H1 (cell line): Measurements from ENCODE around the gene IRAG1. TPM values are rescaled to one million over a fixed set of nuclear protein-coding genes. Genes with fewer than 3 reads are reported as not detected.

Experiments
- CTCF ChIA-PET: fragments of 300-600 bp; sonication (Branson Sonifier 250); formaldehyde crosslinking; loops from one replicate; lab custom pipeline; 2021; ENCODE audit not compliant: partially characterized antibody; lab: Charles Lee
- POLR2A ChIA-PET: fragments of 300-600 bp; sonication (Branson Sonifier 250); formaldehyde crosslinking; loops from one replicate; lab custom pipeline; 2021; ENCODE audit warnings: inconsistent platforms; ENCODE audit not compliant: partially characterized antibody; lab: Charles Lee
- DNase-seq, 2 experiments: peaks; one replicate each; pipeline versions ENCODE4 v3.0.0 to v3.0.0-alpha.2; 2010 to 2022; ENCODE audit warnings: low spot score in 2 of 2, low read depth in 1 of 2, mixed read lengths in 1 of 2
- FAIRE-seq: peaks from 2 replicates; lab custom pipeline; 2011; peaks lifted over from hg19 to GRCh38; lab: Jason Lieb, UNC
- H2AFZ ChIP-seq: 2 replicates; pipeline ENCODE4 v1.8.1; 2012; ENCODE audit warnings: low read length, inconsistent platforms
- H2AK5ac ChIP-seq: 2 replicates; pipeline ENCODE4 v1.6.1; 2013; ENCODE audit warnings: low read depth, low read length
- H2BK120ac ChIP-seq: replicated peaks from 2 replicates; pipeline ENCODE3; 2013; ENCODE audit warnings: low read depth, low read length, inconsistent platforms
- H2BK12ac ChIP-seq: 2 replicates; pipeline ENCODE4 v1.6.1; 2013; ENCODE audit warnings: low read depth, low read length
- H2BK15ac ChIP-seq: 2 replicates; pipeline ENCODE4 v1.6.1; 2013; ENCODE audit warnings: low read length
- H2BK20ac ChIP-seq: 2 replicates; pipeline ENCODE4 v1.6.1; 2013; ENCODE audit warnings: low read length
- H2BK5ac ChIP-seq: 2 replicates; pipeline ENCODE4 v1.6.1; 2013; ENCODE audit warnings: low read depth, low read length
- H3K14ac ChIP-seq: 2 replicates; pipeline ENCODE4 v1.6.1; 2013; ENCODE audit warnings: inconsistent platforms; ENCODE audit not compliant: insufficient read length
- H3K18ac ChIP-seq: 2 replicates; pipeline ENCODE4 v1.6.1; 2013; ENCODE audit warnings: low read length; ENCODE audit errors: extremely low read depth
- H3K23ac ChIP-seq: 2 replicates; pipeline ENCODE4 v1.6.1; 2013; ENCODE audit warnings: inconsistent platforms; ENCODE audit not compliant: insufficient read length
- H3K23me2 ChIP-seq: 2 replicates; pipeline ENCODE4 v1.6.1; 2013; ENCODE audit warnings: low read depth, low read length
- H3K27ac ChIP-seq: 2 replicates; pipeline ENCODE4 v1.6.1; 2011; ENCODE audit warnings: low read depth, low read length, inconsistent platforms
- H3K27me3 ChIP-seq, 4 experiments: replicated peaks in 1 of 4; 1 replicate in 1 of 4; 2 replicates in 3 of 4; pipeline versions ENCODE4 v1.6.1 to v1.8.1; 2011 to 2013; ENCODE audit warnings: low read length in 3 of 4, mild to moderate bottlenecking in 3 of 4, inconsistent platforms in 2 of 4, mixed read lengths in 2 of 4, moderate library complexity in 1 of 4; ENCODE audit not compliant: control insufficient read depth in 3 of 4, insufficient read depth in 3 of 4; ENCODE audit errors: extremely low read depth in 1 of 4
- H3K36me3 ChIP-seq, 4 experiments: 2 replicates each; pipeline versions ENCODE4 v1.6.1 to v1.8.1; 2011 to 2013; ENCODE audit warnings: mild to moderate bottlenecking in 4 of 4, low read length in 3 of 4, moderate library complexity in 2 of 4, control low read depth in 1 of 4, inconsistent platforms in 1 of 4; ENCODE audit not compliant: insufficient read depth in 4 of 4, control insufficient read depth in 2 of 4
- H3K4ac ChIP-seq: replicated peaks from 2 replicates; pipeline ENCODE3; 2013; ENCODE audit warnings: low read length, low read depth, mixed read lengths, inconsistent platforms; ENCODE audit not compliant: insufficient read length
- H3K4me1 ChIP-seq, 4 experiments: replicated peaks in 1 of 4; 1 replicate in 1 of 4; 2 replicates in 3 of 4; pipeline versions ENCODE4 v1.6.1 to v1.8.1; 2011 to 2013; ENCODE audit warnings: low read length in 3 of 4, inconsistent platforms in 2 of 4, mixed read lengths in 1 of 4; ENCODE audit not compliant: insufficient read depth in 4 of 4, control insufficient read depth in 3 of 4
- H3K4me2 ChIP-seq, 2 experiments: 2 replicates each; pipeline versions ENCODE4 v1.6.1 to v1.8.1; 2011 to 2013; ENCODE audit warnings: low read depth in 2 of 2, low read length in 2 of 2, control low read depth in 1 of 2, inconsistent platforms in 1 of 2, mild to moderate bottlenecking in 1 of 2; ENCODE audit not compliant: insufficient read depth in 1 of 2
- H3K4me3 ChIP-seq, 4 experiments: fragments of 200-600, 300-600 bp in 1 of 4; sonication (generic), shearing (Covaris generic), sonication (Bioruptor Twin) in 1 of 4; 2 replicates each; pipeline versions ENCODE4 v1.5.1 to v1.8.1; 2011 to 2016; ENCODE audit warnings: low read length in 4 of 4, low read depth in 3 of 4, control low read depth in 2 of 4, inconsistent platforms in 2 of 4, mild to moderate bottlenecking in 2 of 4, mixed read lengths in 1 of 4, moderate library complexity in 1 of 4; ENCODE audit not compliant: insufficient read depth in 2 of 4; ENCODE audit errors: extremely low read depth in 1 of 4
- H3K56ac ChIP-seq: replicated peaks from 2 replicates; pipeline ENCODE3; 2013; ENCODE audit warnings: low read depth, mild to moderate bottlenecking, mixed read lengths, low read length, inconsistent platforms; ENCODE audit not compliant: insufficient read length
- H3K79me1 ChIP-seq: 2 replicates; pipeline ENCODE4 v1.6.1; 2013; ENCODE audit warnings: low read depth, low read length, control low read depth
- H3K79me2 ChIP-seq, 2 experiments: 2 replicates each; pipeline versions ENCODE4 v1.6.1 to v1.8.1; 2012 to 2013; ENCODE audit warnings: low read length in 2 of 2, mild to moderate bottlenecking in 2 of 2, inconsistent platforms in 1 of 2; ENCODE audit not compliant: insufficient read depth in 2 of 2, control insufficient read depth in 1 of 2
- H3K9ac ChIP-seq, 4 experiments: replicated peaks in 1 of 4; 1 replicate in 1 of 4; 2 replicates in 3 of 4; pipeline versions ENCODE4 v1.6.1 to v1.8.1; 2011 to 2013; ENCODE audit warnings: low read depth in 3 of 4, low read length in 3 of 4, control low read depth in 2 of 4, mild to moderate bottlenecking in 2 of 4, moderate library complexity in 2 of 4, inconsistent platforms in 1 of 4; ENCODE audit errors: extremely low read depth in 1 of 4
- H3K9me3 ChIP-seq, 2 experiments: 2 replicates each; pipeline versions ENCODE4 v1.6.1 to v1.8.1; 2012 to 2013; ENCODE audit warnings: mild to moderate bottlenecking in 2 of 2, moderate library complexity in 2 of 2, control low read depth in 1 of 2, inconsistent platforms in 1 of 2, low read depth in 1 of 2, low read length in 1 of 2, mixed read lengths in 1 of 2; ENCODE audit not compliant: insufficient read depth in 2 of 2
- H4K20me1 ChIP-seq, 2 experiments: replicated peaks in 1 of 2; 2 replicates each; pipeline versions ENCODE3 to v1.8.1; 2011 to 2013; ENCODE audit warnings: inconsistent platforms in 2 of 2, low read length in 2 of 2, mild to moderate bottlenecking in 1 of 2; ENCODE audit not compliant: insufficient read depth in 2 of 2, control insufficient read depth in 1 of 2
- H4K5ac ChIP-seq: 2 replicates; pipeline ENCODE4 v1.6.1; 2013; ENCODE audit warnings: low read length, low read depth, mixed read lengths, inconsistent platforms; ENCODE audit not compliant: insufficient read length
- H4K8ac ChIP-seq: 2 replicates; pipeline ENCODE4 v1.8.0; 2013; ENCODE audit warnings: mild to moderate bottlenecking, moderate library complexity, low read length, inconsistent platforms; ENCODE audit not compliant: insufficient read depth; ENCODE audit errors: extremely low read depth
- H4K91ac ChIP-seq: replicated peaks from 2 replicates; pipeline ENCODE3; 2013; ENCODE audit warnings: low read length, mixed read lengths, inconsistent platforms; ENCODE audit not compliant: insufficient read length
- CBX5 ChIP-seq: fragments of 300-800, 300-1000 bp; sonication (generic); IDR thresholded peaks from 2 replicates; pipeline ENCODE4 v1.7.1; 2016; ENCODE audit warnings: antibody characterized with exemption, low read length, low read depth
- CHD1 ChIP-seq: IDR thresholded peaks from 2 replicates; pipeline ENCODE4 v1.6.1; 2012; ENCODE audit warnings: low read depth, low read length, improper control_type of control experiment
- EP300 ChIP-seq, 2 experiments: IDR thresholded peaks; 1 replicate in 1 of 2; 2 replicates in 1 of 2; pipeline ENCODE4 v1.6.1; 2011 to 2012; ENCODE audit warnings: low read depth in 2 of 2, low read length in 2 of 2, mild to moderate bottlenecking in 2 of 2, borderline replicate concordance in 1 of 2, inconsistent platforms in 1 of 2, moderate library complexity in 1 of 2
- FOSL1 ChIP-seq: IDR thresholded peaks from 2 replicates; pipeline ENCODE4 v1.6.1; 2011; ENCODE audit warnings: mild to moderate bottlenecking, low read depth, low read length, moderate library complexity; ENCODE audit not compliant: insufficient read depth
- KDM5A ChIP-seq: fragments of 200-600 bp; IDR thresholded peaks from 2 replicates; pipeline ENCODE4 v1.7.1; 2012; ENCODE audit warnings: mild to moderate bottlenecking, low read length, inconsistent platforms, mixed read lengths
- POLR2AphosphoS5 ChIP-seq: IDR thresholded peaks from 2 replicates; pipeline ENCODE4 v1.6.1; 2011; ENCODE audit warnings: low read depth, low read length
- RFX5 ChIP-seq: IDR thresholded peaks from 2 replicates; pipeline ENCODE4 v1.6.1; 2011; ENCODE audit warnings: low read depth, low read length, improper control_type of control experiment, borderline replicate concordance
- RXRA ChIP-seq: IDR thresholded peaks from 2 replicates; pipeline ENCODE4 v1.6.1; 2011; ENCODE audit warnings: low read depth, mild to moderate bottlenecking, low read length, moderate library complexity; ENCODE audit not compliant: insufficient read depth
- SIX5 ChIP-seq: IDR thresholded peaks from 2 replicates; pipeline ENCODE4 v1.6.1; 2011; ENCODE audit warnings: mild to moderate bottlenecking, low read depth, low read length
- TAF1 ChIP-seq: IDR thresholded peaks from 2 replicates; pipeline ENCODE4 v1.6.1; 2011; ENCODE audit warnings: mild to moderate bottlenecking, low read depth, low read length
- ZNF274 ChIP-seq: IDR thresholded peaks from 2 replicates; pipeline ENCODE4 v1.7.0; 2012; ENCODE audit warnings: low read length, borderline replicate concordance; ENCODE audit errors: extremely low read depth
- WGBS, 2 experiments: shearing (Covaris generic) in 1 of 2; methylation state at CpG; one replicate each; pipeline versions ENCODE4 v1.1.6 to v1.1.7; 2013 to 2015; ENCODE audit warnings: low lambda C conversion rate in 2 of 2, mixed read lengths in 2 of 2, inconsistent platforms in 1 of 2, low coverage in 1 of 2, missing lambda C conversion rate in 1 of 2; ENCODE audit not compliant: insufficient replicate concordance in 2 of 2, insufficient coverage in 1 of 2, insufficient read length in 1 of 2; ENCODE audit errors: extremely low coverage in 1 of 2, missing lambda C conversion rate in 1 of 2; 5-methylcytosine and 5-hydroxymethylcytosine counted together
- polyA plus RNA-seq, 7 experiments: library from polyadenylated mRNA; depleted of rRNA in 3 of 7; stranded (reverse) in 5 of 7; unstranded in 2 of 7; fragments of >200 nt in 5 of 7; fragments of 200-250 nt in 2 of 7; gene quantifications; 1 replicate in 5 of 7; 2 replicates in 1 of 7; 4 replicates in 1 of 7; pipeline versions ENCODE4 v1.2.1 to v1.2.3, GENCODE V29; 2011 to 2013; ENCODE audit warnings: missing spikeins in 2 of 7, mixed read lengths in 2 of 7
- total RNA-seq: library from RNA; stranded (reverse); fragmentation: NEBNext Ultra II Directional; extraction: Animal tissue kit (Norgen Biotek cat#: 25700); gene quantifications from 2 replicates; pipeline ENCODE4 v1.2.1, GENCODE V29; 2021

IRAG1 gene
- total and polyA plus RNA-seq, 2 of the 8 experiments (the other 6 are each of a cell fraction or from before 2014, with no cell fraction given) = 1.8 to 2.7 TPM

- Histone ChIP-seq H3K23me2 (no peaks in the 10 kb centered on the region; the same call in 1 of the 2 replicates), H3K4me1 (no peaks in the 10 kb centered on the region), H4K91ac (no peak overlapping the region), H2BK15ac (no peak overlapping the region), H3K23ac (no peak overlapping the region), H3K14ac (no peak overlapping the region), H3K27ac (no peak overlapping the region), H4K20me1 (no peaks in the 10 kb centered on the region), H2BK5ac (no peak overlapping the region), H3K9ac (no peak overlapping the region), H2BK20ac (no peak overlapping the region), H3K79me1 (no peaks in the 10 kb centered on the region), H3K36me3 (no peaks in the 10 kb centered on the region), H4K5ac (no peak overlapping the region), H2BK12ac (no peak overlapping the region), H3K27me3 (no peaks in the 10 kb centered on the region), H3K56ac (no peak overlapping the region), H3K9me3 (no peaks in the 10 kb centered on the region), H3K4ac (no peak overlapping the region), H3K4me2 (no peak overlapping the region), H2AFZ (no peak overlapping the region), H3K18ac (no peak overlapping the region), H2BK120ac (no peak overlapping the region), H3K79me2 (no peaks in the 10 kb centered on the region), H4K8ac (no peak overlapping the region), H2AK5ac (no peak overlapping the region), H3K4me3 (no peak overlapping the region)
- FAIRE-seq (no peak), DNase-seq (no peak)
- ChIA-PET CTCF (interaction anchor here (1.0 to 10.1 kb wide), 11 partner anchors 11 to 267 kb away, joined by 3 to 92 read pairs (median 4); no protein-coding TSS in a partner anchor), POLR2A (interaction anchor here (1.3 kb wide), 1 partner anchor 9 kb away, joined by 5 read pairs; no protein-coding TSS in a partner anchor)
- 90% methylated on average over 6 of the region's 6 CpGs; no CpG with 5 or more reads in 1 of the 2 experiments for WGBS, 2 experiments
- TF ChIP-seq EP300 (IDR thresholded peaks at IDR 0.05; ENCODE audit: borderline replicate concordance in 1 of 2, low read depth in 2 of 2, low read length in 2 of 2) = no peak
- TF ChIP-seq ZNF274 = no peak
- TF ChIP-seq CBX5 = no peak
- TF ChIP-seq KDM5A = no peak
- TF ChIP-seq FOSL1 = no peak
- no peak for TF ChIP-seq POLR2AphosphoS5
- no peak for TF ChIP-seq SIX5
- TF ChIP-seq RFX5 = no peak
- TF ChIP-seq TAF1 = no peak
- TF ChIP-seq RXRA = no peak
- no peak for TF ChIP-seq CHD1
Observed at GRCh38 chr11:10663990-10664389, 29.6 kb downstream of the IRAG1 start.
